ENCODE results near the gene MPZL1. TPM values are rescaled to one million over a fixed set of nuclear protein-coding genes. Genes with fewer than 3 reads are reported as not detected.

The MPZL1 gene
- total RNA-seq, 2 experiments from 2014 or later, result 1.2 to 1.5 TPM

DNA sequence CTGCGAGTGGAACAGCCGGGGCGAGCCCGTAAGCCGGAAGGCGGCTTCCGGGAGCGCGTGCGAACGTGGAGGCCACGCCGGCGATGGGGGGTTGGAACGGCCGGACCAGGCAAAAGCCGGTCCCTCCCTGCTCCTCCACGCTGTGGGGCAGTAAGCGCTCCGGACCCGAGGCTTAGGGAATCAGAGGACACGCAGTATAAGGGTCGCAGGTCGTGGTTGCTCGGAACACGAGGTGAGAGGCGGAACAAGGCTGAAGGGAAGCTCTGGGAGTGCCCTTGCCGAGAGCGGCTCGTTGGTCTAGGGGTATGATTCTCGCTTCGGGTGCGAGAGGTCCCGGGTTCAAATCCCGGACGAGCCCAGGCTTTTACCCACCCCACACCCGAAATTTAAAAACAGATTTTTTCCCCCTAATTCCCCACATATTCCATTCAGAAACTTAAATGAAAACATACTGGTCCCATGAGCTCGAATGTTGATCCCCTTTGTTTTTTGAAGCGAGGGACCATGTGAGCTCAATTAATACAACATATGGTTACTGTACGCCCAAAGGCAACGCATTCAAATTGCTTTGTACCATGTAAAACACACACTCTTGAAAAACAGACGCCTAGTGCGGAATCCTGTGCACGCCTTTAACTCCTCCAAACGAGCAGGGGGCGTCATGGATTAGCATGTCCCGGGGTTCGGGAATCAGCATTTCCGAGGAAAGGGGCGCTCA, 7.2 kb upstream of the MPZL1 start:
- Mint-ChIP-seq H3K27ac (peak overlapping the region; percentile 87), H3K36me3 (ENCODE audit: low read depth) (peaks cover 29% of the 10 kb centered on the region), H3K27me3 (peaks cover 18% of the 10 kb centered on the region), H3K9me3 (no peaks in the 10 kb centered on the region), H3K4me1 (ENCODE audit: low read depth) (peaks cover 40% of the 10 kb centered on the region), H3K4me3 (peak overlapping the region; percentile 92)
- H3K4me3 ChIP-seq (ENCODE audit: low read length), result peak overlapping the region; percentile 79
- H3K36me3 ChIP-seq (ENCODE audit: insufficient read depth, low read length), result no peaks in the 10 kb centered on the region
- TF ChIP-seq, protein P1, sequence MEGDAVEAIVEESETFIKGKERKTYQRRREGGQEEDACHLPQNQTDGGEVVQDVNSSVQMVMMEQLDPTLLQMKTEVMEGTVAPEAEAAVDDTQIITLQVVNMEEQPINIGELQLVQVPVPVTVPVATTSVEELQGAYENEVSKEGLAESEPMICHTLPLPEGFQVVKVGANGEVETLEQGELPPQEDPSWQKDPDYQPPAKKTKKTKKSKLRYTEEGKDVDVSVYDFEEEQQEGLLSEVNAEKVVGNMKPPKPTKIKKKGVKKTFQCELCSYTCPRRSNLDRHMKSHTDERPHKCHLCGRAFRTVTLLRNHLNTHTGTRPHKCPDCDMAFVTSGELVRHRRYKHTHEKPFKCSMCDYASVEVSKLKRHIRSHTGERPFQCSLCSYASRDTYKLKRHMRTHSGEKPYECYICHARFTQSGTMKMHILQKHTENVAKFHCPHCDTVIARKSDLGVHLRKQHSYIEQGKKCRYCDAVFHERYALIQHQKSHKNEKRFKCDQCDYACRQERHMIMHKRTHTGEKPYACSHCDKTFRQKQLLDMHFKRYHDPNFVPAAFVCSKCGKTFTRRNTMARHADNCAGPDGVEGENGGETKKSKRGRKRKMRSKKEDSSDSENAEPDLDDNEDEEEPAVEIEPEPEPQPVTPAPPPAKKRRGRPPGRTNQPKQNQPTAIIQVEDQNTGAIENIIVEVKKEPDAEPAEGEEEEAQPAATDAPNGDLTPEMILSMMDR (IDR thresholded peaks at IDR 0.05), result no peak
- no peaks in the 10 kb centered on the region for H3K9me3 ChIP-seq (ENCODE audit: control insufficient read depth in 1 of 2, insufficient read depth in 1 of 2, low read length in 2 of 2)
- ChIA-PET CTCF (interaction anchor here (0.7 to 1.8 kb wide), 16 partner anchors 9 to 495 kb away, joined by 3 to 6 read pairs (median 4); partner anchors contain the start of genes CD247 and DCAF6), POLR2A (interaction anchor here (0.7 to 3.7 kb wide), 20 partner anchors 10 to 605 kb away, joined by 3 to 19 read pairs (median 4); partner anchors contain the start of genes DCAF6 and RCSD1)
- no peaks in the 10 kb centered on the region for H3K27me3 ChIP-seq (ENCODE audit: control insufficient read depth in 1 of 2, insufficient read depth in 2 of 2, low read length in 2 of 2)
- H3K27ac ChIP-seq (ENCODE audit: low read depth in 1 of 2, low read length in 2 of 2), result peak overlapping the region in 1 of 2 donors; percentile 22
- intact Hi-C loops (cut with DNase I, micrococcal nuclease), result loop anchor here (1.0 to 10.0 kb wide), 8 partner anchors 88 to 1650 kb away; partner anchors contain the start of genes DCAF6 (in 2 of the 2), MPC2 (in 2 of the 2), BLZF1 (in 1 of the 2) and NME7 (in 1 of the 2)
- H3K4me1 ChIP-seq (ENCODE audit: insufficient read depth, low read length), result peaks cover 32% of the 10 kb centered on the region
- DNase-seq (peak; percentile 78 to 92 (median 87)), ATAC-seq (ENCODE audit: poor library complexity) (peak; percentile 43)

GRCh38 chr1:167715157-167715999, 6.4 kb upstream of the MPZL1 start:
- intact Hi-C loops (cut with DNase I, micrococcal nuclease), result loop anchor here (1.0 to 10.0 kb wide), 7 partner anchors 87 to 1649 kb away; partner anchors contain the start of genes DCAF6 (in 2 of the 2), MPC2 (in 2 of the 2), BLZF1 (in 1 of the 2) and NME7 (in 1 of the 2)
- ATAC-seq (ENCODE audit: poor library complexity), result peak; percentile 59

More at GRCh38 chr1:167715157-167715999, 6.4 kb upstream of the MPZL1 start:
- Mint-ChIP-seq H3K27ac (peak overlapping the region; percentile 87), H3K4me3 (peak overlapping the region; percentile 92), H3K27me3 (peaks cover 18% of the 10 kb centered on the region), H3K4me1 (ENCODE audit: low read depth) (peaks cover 47% of the 10 kb centered on the region), H3K36me3 (ENCODE audit: low read depth) (peaks cover 29% of the 10 kb centered on the region), H3K9me3 (no peaks in the 10 kb centered on the region)
- ChIA-PET POLR2A (interaction anchor here (0.7 to 3.7 kb wide), 23 partner anchors 9 to 606 kb away, joined by 3 to 19 read pairs (median 4); partner anchors contain the start of genes DCAF6 and RCSD1), CTCF (interaction anchor here (0.7 to 1.8 kb wide), 17 partner anchors 8 to 495 kb away, joined by 3 to 6 read pairs (median 4); partner anchors contain the start of genes CD247 and DCAF6)
- DNase-seq, result peak; percentile 75 to 94 (median 84)
- no peaks in the 10 kb centered on the region for H3K27me3 ChIP-seq (ENCODE audit: control insufficient read depth in 1 of 2, insufficient read depth in 2 of 2, low read length in 2 of 2)
- H3K4me3 ChIP-seq (ENCODE audit: low read length), result peak overlapping the region; percentile 79
- TF ChIP-seq, protein P1 (IDR thresholded peaks at IDR 0.05), result peak; percentile 92
- H3K4me1 ChIP-seq (ENCODE audit: insufficient read depth, low read length), result peaks cover 39% of the 10 kb centered on the region
- no peaks in the 10 kb centered on the region for H3K9me3 ChIP-seq (ENCODE audit: control insufficient read depth in 1 of 2, insufficient read depth in 1 of 2, low read length in 2 of 2)
- H3K36me3 ChIP-seq (ENCODE audit: insufficient read depth, low read length), result no peaks in the 10 kb centered on the region
- peak overlapping the region in 1 of 2 donors; percentile 27 for H3K27ac ChIP-seq (ENCODE audit: low read depth in 1 of 2, low read length in 2 of 2)
